Spleen (tissue), 11 donors: ENCODE measurements around the gene FHAD1. TPM values are rescaled to one million over a fixed set of nuclear protein-coding genes. Genes with fewer than 3 reads are reported as not detected.

ENCODE experiments used
- DNase-seq: peaks from one replicate; pipeline ENCODE4 v3.0.0-alpha.2; 2020
- H3K27ac ChIP-seq, 8 donors: fragments of 200-600 bp; sonication (generic) in 7 of 8; 1 replicate in 4 of 8; 2 replicates in 4 of 8; pipeline versions ENCODE4 v1.5.0 to v1.8.0; 2016 to 2021; ENCODE audit warnings: inconsistent platforms in 4 of 8, mild to moderate bottlenecking in 4 of 8, moderate library complexity in 1 of 8
- H3K27me3 ChIP-seq, 7 donors: fragments of 200-600 bp; sonication (generic) in 6 of 7; replicated peaks in 1 of 7; 1 replicate in 4 of 7; 2 replicates in 3 of 7; pipeline versions ENCODE4 v1.5.0 to v1.8.0; 2016 to 2021; ENCODE audit warnings: inconsistent platforms in 3 of 7, mild to moderate bottlenecking in 1 of 7
- H3K36me3 ChIP-seq, 6 donors: fragments of 200-600 bp; sonication (generic) in 5 of 6; 1 replicate in 4 of 6; 2 replicates in 2 of 6; pipeline versions ENCODE4 v1.5.0 to v1.8.0; 2016 to 2021; ENCODE audit warnings: inconsistent platforms in 2 of 6
- H3K4me1 ChIP-seq, 6 donors: fragments of 200-600 bp; sonication (generic) in 5 of 6; 1 replicate in 3 of 6; 2 replicates in 3 of 6; pipeline versions ENCODE4 v1.5.0 to v1.8.0; 2016 to 2021; ENCODE audit warnings: inconsistent platforms in 3 of 6
- H3K4me3 ChIP-seq, 8 donors: fragments of 200-600 bp; sonication (generic) in 7 of 8; 1 replicate in 4 of 8; 2 replicates in 4 of 8; pipeline versions ENCODE4 v1.5.0 to v1.8.0; 2016 to 2021; ENCODE audit warnings: inconsistent platforms in 4 of 8, mild to moderate bottlenecking in 4 of 8, moderate library complexity in 2 of 8
- H3K9me3 ChIP-seq, 8 donors: fragments of 200-600 bp; sonication (generic) in 7 of 8; 1 replicate in 4 of 8; 2 replicates in 4 of 8; pipeline versions ENCODE4 v1.5.0 to v1.8.0; 2016 to 2021; ENCODE audit warnings: inconsistent platforms in 4 of 8
- CTCF ChIP-seq, 11 experiments: fragments of 200-600 bp in 7 of 11; fragments of 450-650 bp in 4 of 11; sonication (generic) in 4 of 11; IDR thresholded peaks in 8 of 11; conservative IDR thresholded peaks in 3 of 11; 1 replicate in 7 of 11; 2 replicates in 4 of 11; pipeline versions ENCODE4 v1.4.0 to v1.8.0; 2016 to 2021; ENCODE audit warnings: antibody characterized with exemption in 11 of 11, inconsistent platforms in 4 of 11, mild to moderate bottlenecking in 1 of 11
- POLR2A ChIP-seq, 3 donors: fragments of 450-650 bp; IDR thresholded peaks; one replicate each; pipeline ENCODE4 v1.5.1; 2017; ENCODE audit warnings: antibody characterized with exemption in 3 of 3, mild to moderate bottlenecking in 1 of 3
- POLR2AphosphoS5 ChIP-seq, 3 donors: sonication (generic); formaldehyde crosslinking; IDR thresholded peaks; one replicate each; pipeline ENCODE4 v1.5.1; 2017; ENCODE audit warnings: antibody characterized with exemption in 3 of 3
- WGBS, 5 donors: extraction: QIAGEN DNeasy Blood & Tissue Kit in 3 of 5; methylation state at CpG; one replicate each; pipeline versions ENCODE4 v1.1.5 to v1.1.7; 2013 to 2018; 5-methylcytosine and 5-hydroxymethylcytosine counted together
- intact Hi-C: fragments of 100-400 bp; cut with DNase I; formaldehyde crosslinking; loops from one replicate; pipeline ENCODE4 v1.15.0; 2023; ENCODE audit warnings: low total_unique reads
- polyA plus RNA-seq, 3 donors: library from polyadenylated mRNA; stranded (reverse); fragments of 200-250 nt; gene quantifications; one replicate each; pipeline ENCODE4 v1.2.1, GENCODE V29; 2013
- total RNA-seq, 7 donors: library from RNA; depleted of rRNA in 3 of 7; stranded (reverse); fragments of >200 nt in 3 of 7; fragmentation: NEBNext Ultra II Directional in 4 of 7; extraction: Animal tissue kit (Norgen Biotek cat#: 25700) in 4 of 7; gene quantifications; one replicate each; pipeline versions ENCODE4 v1.1.0 to v1.2.1, GENCODE V29; 2016 to 2021
- donor health status: healthy with polysubstance abuse.
- donor health status: DM: no; HTN: no; CAD: no; lungs with moderate emphysema.
- donor health status: DM: no; HTN: no; CAD: no.
- donor health status: Bipolar disorder and iron deficiency.
- donor health status: healthy.
- donor health status: DM: no; HTN: no; CAD: no.
- donor health status: DM: yes; HTN: yes; CAD: no.

FHAD1 gene
- total and polyA plus RNA-seq, 10 donors: 0.22 to 1.0 (median 0.28) TPM; not detected in 3

GRCh38 chr1:15418806-15419515, 171.9 kb downstream of the FHAD1 start:
- peak in 2 of 3 donors; percentile 8 to 52 for TF ChIP-seq POLR2AphosphoS5 (IDR thresholded peaks at IDR 0.05)
- no peak for TF ChIP-seq POLR2A (IDR thresholded peaks at IDR 0.05)
- TF ChIP-seq CTCF (IDR thresholded peaks at IDR 0.05 in 8 of 11, conservative IDR thresholded peaks at IDR 0.05 in 3 of 11): no peak
- Histone ChIP-seq H3K27ac (peak overlapping the region in 5 of 8 donors; percentile 18 to 96 (median 47)), H3K9me3 (no peaks in the 10 kb centered on the region), H3K36me3 (peaks cover 0 to 74% (median 5%) of the 10 kb centered on the region in 6 donors), H3K4me1 (peaks cover 52 to 98% (median 82%) of the 10 kb centered on the region in 6 donors), H3K27me3 (no peaks in the 10 kb centered on the region), H3K4me3 (no peak overlapping the region)
- no peak for DNase-seq
- intact Hi-C loops: no loop called here
- 71 to 86% (median 83%) methylated on average over 16 to 18 of the region's 18 CpGs for WGBS, 5 donors

- H3K4me1 ChIP-seq: peaks cover 32 to 98% (median 71%) of the 10 kb centered on the region in 6 donors
- peak overlapping the region in 4 of 8 donors; percentile 14 to 96 (median 63) for H3K27ac ChIP-seq
- H3K9me3 ChIP-seq: no peaks in the 10 kb centered on the region
- H3K4me3 ChIP-seq: peak overlapping the region in 1 of 8 donors; percentile 4
- H3K27me3 ChIP-seq: no peaks in the 10 kb centered on the region
- TF ChIP-seq CTCF (IDR thresholded peaks at IDR 0.05 in 8 of 11, conservative IDR thresholded peaks at IDR 0.05 in 3 of 11) (no peak), POLR2A (IDR thresholded peaks at IDR 0.05) (no peak), POLR2AphosphoS5 (IDR thresholded peaks at IDR 0.05) (peak in 1 of 3 donors; percentile 38)
- DNase-seq: no peak
- WGBS, 5 donors: 80 to 88% (median 85%) methylated on average over 7 to 8 of the region's 8 CpGs
- intact Hi-C loops: no loop called here
- peaks cover 0 to 75% (median 13%) of the 10 kb centered on the region in 6 donors for H3K36me3 ChIP-seq
Observed at GRCh38 chr1:15420853-15421465, 173.9 kb downstream of the FHAD1 start.

GRCh38 chr1:15422871-15423270, 175.8 kb downstream of the FHAD1 start:
- Histone ChIP-seq H3K4me1 (peaks cover 21 to 98% (median 64%) of the 10 kb centered on the region in 6 donors), H3K4me3 (no peak overlapping the region), H3K36me3 (peaks cover 0 to 94% (median 30%) of the 10 kb centered on the region in 6 donors), H3K27me3 (no peaks in the 10 kb centered on the region), H3K9me3 (no peaks in the 10 kb centered on the region), H3K27ac (peak overlapping the region in 2 of 8 donors; percentile 71 to 96)
- intact Hi-C loops: no loop called here
- no peak for DNase-seq
- 88 to 96% (median 91%) methylated on average over 6 to 8 of the region's 8 CpGs for WGBS, 5 donors
- TF ChIP-seq POLR2A (IDR thresholded peaks at IDR 0.05) (no peak), POLR2AphosphoS5 (IDR thresholded peaks at IDR 0.05) (peak in 2 of 3 donors; percentile 6 to 36), CTCF (IDR thresholded peaks at IDR 0.05 in 8 of 11, conservative IDR thresholded peaks at IDR 0.05 in 3 of 11) (no peak)
